ENCODE results near the gene HECW1. TPM values are rescaled to one million over a fixed set of nuclear protein-coding genes. Genes with fewer than 3 reads are reported as not detected.
A peak's percentile ranks its signal among the peaks of the same experiment; 100 is the strongest.

The HECW1 gene
- total RNA-seq, 1 experiment from 2014 or later, result 35.3 TPM

- DNase-seq (ENCODE audit: low read depth), result no peak
- in situ Hi-C loops (cut with HindIII; ENCODE audit: low pct_unique_long_range_greater_than_20kb, low sequenced_read_pairs), result no loop called here
Measured at GRCh38 chr7:43461349-43462024, 349.0 kb downstream of the HECW1 start.

GRCh38 chr7:43462836-43463235, 350.4 kb downstream of the HECW1 start:
- DNase-seq (ENCODE audit: low read depth), result no peak
- in situ Hi-C loops (cut with HindIII; ENCODE audit: low pct_unique_long_range_greater_than_20kb, low sequenced_read_pairs), result no loop called here

- in situ Hi-C loops (cut with HindIII; ENCODE audit: low pct_unique_long_range_greater_than_20kb, low sequenced_read_pairs), result no loop called here
Measured at GRCh38 chr7:43463401-43463980, 351.0 kb downstream of the HECW1 start.

GRCh38 chr7:43465581-43466554, 353.4 kb downstream of the HECW1 start:
- DNase-seq (ENCODE audit: low read depth), result no peak

More at GRCh38 chr7:43463401-43463980, 351.0 kb downstream of the HECW1 start:
- DNase-seq (ENCODE audit: low read depth), result no peak

GRCh38 chr7:43467406-43467805, 355.0 kb downstream of the HECW1 start:
- in situ Hi-C loops (cut with HindIII; ENCODE audit: low pct_unique_long_range_greater_than_20kb, low sequenced_read_pairs), result no loop called here
- DNase-seq (ENCODE audit: low read depth), result no peak

More at GRCh38 chr7:43465581-43466554, 353.4 kb downstream of the HECW1 start:
- in situ Hi-C loops (cut with HindIII; ENCODE audit: low pct_unique_long_range_greater_than_20kb, low sequenced_read_pairs), result no loop called here

- in situ Hi-C loops (cut with HindIII; ENCODE audit: low pct_unique_long_range_greater_than_20kb, low sequenced_read_pairs), result no loop called here
- no peak for DNase-seq (ENCODE audit: low read depth)
Measured at GRCh38 chr7:43467846-43468245, 355.4 kb downstream of the HECW1 start.

GRCh38 chr7:43469051-43469450, 356.6 kb downstream of the HECW1 start:
- DNase-seq (ENCODE audit: low read depth), result no peak
- in situ Hi-C loops (cut with HindIII; ENCODE audit: low pct_unique_long_range_greater_than_20kb, low sequenced_read_pairs), result no loop called here

GRCh38 chr7:43470110-43470509, 357.7 kb downstream of the HECW1 start:
- no peak for DNase-seq (ENCODE audit: low read depth)
- in situ Hi-C loops (cut with HindIII; ENCODE audit: low pct_unique_long_range_greater_than_20kb, low sequenced_read_pairs), result no loop called here

GRCh38 chr7:43475983-43476382, 363.5 kb downstream of the HECW1 start:
- in situ Hi-C loops (cut with HindIII; ENCODE audit: low pct_unique_long_range_greater_than_20kb, low sequenced_read_pairs), result no loop called here
- DNase-seq (ENCODE audit: low read depth), result no peak

GRCh38 chr7:43476896-43477295, 364.4 kb downstream of the HECW1 start:
- in situ Hi-C loops (cut with HindIII; ENCODE audit: low pct_unique_long_range_greater_than_20kb, low sequenced_read_pairs), result no loop called here
- no peak for DNase-seq (ENCODE audit: low read depth)

GRCh38 chr7:43479042-43479441, 366.6 kb downstream of the HECW1 start:
- peak; percentile 11 for DNase-seq (ENCODE audit: low read depth)
- in situ Hi-C loops (cut with HindIII; ENCODE audit: low pct_unique_long_range_greater_than_20kb, low sequenced_read_pairs), result no loop called here

- in situ Hi-C loops (cut with HindIII; ENCODE audit: low pct_unique_long_range_greater_than_20kb, low sequenced_read_pairs), result no loop called here
- DNase-seq (ENCODE audit: low read depth), result no peak
Measured at GRCh38 chr7:43479543-43479942, 367.1 kb downstream of the HECW1 start.

- in situ Hi-C loops (cut with HindIII; ENCODE audit: low pct_unique_long_range_greater_than_20kb, low sequenced_read_pairs), result no loop called here
- DNase-seq (ENCODE audit: low read depth), result no peak
Measured at GRCh38 chr7:43480581-43480980, 368.1 kb downstream of the HECW1 start.

- peak; percentile 71 for DNase-seq (ENCODE audit: low read depth)
- in situ Hi-C loops (cut with HindIII; ENCODE audit: low pct_unique_long_range_greater_than_20kb, low sequenced_read_pairs), result no loop called here
Measured at GRCh38 chr7:43481902-43482678, 369.6 kb downstream of the HECW1 start.

- no peak for DNase-seq (ENCODE audit: low read depth)
- in situ Hi-C loops (cut with HindIII; ENCODE audit: low pct_unique_long_range_greater_than_20kb, low sequenced_read_pairs), result no loop called here
Measured at GRCh38 chr7:43482679-43483252, 370.3 kb downstream of the HECW1 start.

- no peak for DNase-seq (ENCODE audit: low read depth)
- in situ Hi-C loops (cut with HindIII; ENCODE audit: low pct_unique_long_range_greater_than_20kb, low sequenced_read_pairs), result no loop called here
Measured at GRCh38 chr7:43484678-43485395, 372.4 kb downstream of the HECW1 start.

GRCh38 chr7:43485580-43485979, 373.1 kb downstream of the HECW1 start:
- DNase-seq (ENCODE audit: low read depth), result no peak
- in situ Hi-C loops (cut with HindIII; ENCODE audit: low pct_unique_long_range_greater_than_20kb, low sequenced_read_pairs), result no loop called here

Data from Caki2 (cell line).